ENCODE results near the gene SUN1. TPM values are rescaled to one million over a fixed set of nuclear protein-coding genes. Genes with fewer than 3 reads are reported as not detected.

Gene SUN1
- total RNA-seq, 2 experiments from 2014 or later = 104 to 108 TPM

DNA sequence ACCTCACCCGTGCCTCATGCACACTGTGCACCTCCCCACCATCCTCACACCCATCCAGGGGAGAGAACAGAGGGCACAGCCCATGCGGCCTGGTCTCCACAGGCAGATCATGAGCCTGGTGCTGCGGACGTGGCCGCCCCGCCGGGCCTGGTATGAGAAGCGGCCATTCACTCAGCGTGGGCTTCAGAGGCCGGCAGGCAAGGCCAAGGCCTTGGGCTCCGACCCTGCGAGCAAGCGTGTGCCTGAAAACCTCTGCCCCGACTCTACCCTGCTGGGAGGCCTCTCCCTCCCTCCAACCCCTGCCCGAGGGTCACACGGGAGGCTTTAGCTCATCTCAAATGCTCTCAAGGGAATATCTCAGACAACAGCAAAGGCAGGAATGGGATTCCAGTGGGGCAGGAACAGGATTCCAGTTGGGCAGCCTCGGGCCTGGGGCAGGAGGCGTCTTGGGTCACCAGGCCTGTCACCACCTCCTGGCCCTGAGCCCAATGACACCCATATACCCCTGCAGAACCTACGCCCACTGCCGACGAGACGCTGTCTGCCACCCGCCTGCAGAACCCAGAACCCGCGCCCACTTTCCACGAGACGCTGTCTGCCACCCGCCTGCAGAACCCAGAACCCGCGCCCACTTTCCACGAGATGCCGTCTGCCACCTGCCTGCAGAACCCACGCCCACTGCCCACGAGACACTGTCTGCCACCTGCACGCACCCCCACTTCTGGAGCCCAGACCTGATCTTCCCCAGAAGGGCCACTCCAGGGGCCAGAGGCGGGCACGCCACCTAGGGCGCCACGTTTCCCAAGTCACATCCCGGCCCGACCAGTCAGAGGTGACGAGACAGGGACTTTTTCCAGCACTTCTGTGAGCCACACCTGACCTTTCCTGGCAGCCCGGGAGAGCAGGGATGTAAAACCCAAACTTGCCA is 83.3 kb downstream of the SUN1 start:
- intact Hi-C loops (cut with DNase I, micrococcal nuclease) = no loop called here
- H3K4me1 ChIP-seq (ENCODE audit: insufficient read depth, low read length) = peaks cover 6% of the 10 kb centered on the region
- ATAC-seq (ENCODE audit: poor library complexity) = no peak
- TF ChIP-seq, protein P1, sequence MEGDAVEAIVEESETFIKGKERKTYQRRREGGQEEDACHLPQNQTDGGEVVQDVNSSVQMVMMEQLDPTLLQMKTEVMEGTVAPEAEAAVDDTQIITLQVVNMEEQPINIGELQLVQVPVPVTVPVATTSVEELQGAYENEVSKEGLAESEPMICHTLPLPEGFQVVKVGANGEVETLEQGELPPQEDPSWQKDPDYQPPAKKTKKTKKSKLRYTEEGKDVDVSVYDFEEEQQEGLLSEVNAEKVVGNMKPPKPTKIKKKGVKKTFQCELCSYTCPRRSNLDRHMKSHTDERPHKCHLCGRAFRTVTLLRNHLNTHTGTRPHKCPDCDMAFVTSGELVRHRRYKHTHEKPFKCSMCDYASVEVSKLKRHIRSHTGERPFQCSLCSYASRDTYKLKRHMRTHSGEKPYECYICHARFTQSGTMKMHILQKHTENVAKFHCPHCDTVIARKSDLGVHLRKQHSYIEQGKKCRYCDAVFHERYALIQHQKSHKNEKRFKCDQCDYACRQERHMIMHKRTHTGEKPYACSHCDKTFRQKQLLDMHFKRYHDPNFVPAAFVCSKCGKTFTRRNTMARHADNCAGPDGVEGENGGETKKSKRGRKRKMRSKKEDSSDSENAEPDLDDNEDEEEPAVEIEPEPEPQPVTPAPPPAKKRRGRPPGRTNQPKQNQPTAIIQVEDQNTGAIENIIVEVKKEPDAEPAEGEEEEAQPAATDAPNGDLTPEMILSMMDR (IDR thresholded peaks at IDR 0.05) = no peak
- POLR2A ChIA-PET = no interaction called here
- H3K4me3 ChIP-seq (ENCODE audit: low read length) = no peak overlapping the region
- Mint-ChIP-seq H3K4me1 (ENCODE audit: low read depth) (peaks cover under 1% of the 10 kb centered on the region), H3K4me3 (no peak overlapping the region), H3K27ac (no peak overlapping the region), H3K9me3 (no peaks in the 10 kb centered on the region), H3K36me3 (ENCODE audit: low read depth) (no peaks in the 10 kb centered on the region), H3K27me3 (no peaks in the 10 kb centered on the region)
- DNase-seq = no peak
- H3K36me3 ChIP-seq (ENCODE audit: insufficient read depth, low read length) = no peaks in the 10 kb centered on the region
- no peak overlapping the region for H3K27ac ChIP-seq (ENCODE audit: low read depth in 1 of 2, low read length in 2 of 2)
- CTCF ChIA-PET = no interaction called here
- H3K9me3 ChIP-seq (ENCODE audit: control insufficient read depth in 1 of 2, insufficient read depth in 1 of 2, low read length in 2 of 2) = no peaks in the 10 kb centered on the region
- H3K27me3 ChIP-seq (ENCODE audit: control insufficient read depth in 1 of 2, insufficient read depth in 2 of 2, low read length in 2 of 2) = no peaks in the 10 kb centered on the region

DNA sequence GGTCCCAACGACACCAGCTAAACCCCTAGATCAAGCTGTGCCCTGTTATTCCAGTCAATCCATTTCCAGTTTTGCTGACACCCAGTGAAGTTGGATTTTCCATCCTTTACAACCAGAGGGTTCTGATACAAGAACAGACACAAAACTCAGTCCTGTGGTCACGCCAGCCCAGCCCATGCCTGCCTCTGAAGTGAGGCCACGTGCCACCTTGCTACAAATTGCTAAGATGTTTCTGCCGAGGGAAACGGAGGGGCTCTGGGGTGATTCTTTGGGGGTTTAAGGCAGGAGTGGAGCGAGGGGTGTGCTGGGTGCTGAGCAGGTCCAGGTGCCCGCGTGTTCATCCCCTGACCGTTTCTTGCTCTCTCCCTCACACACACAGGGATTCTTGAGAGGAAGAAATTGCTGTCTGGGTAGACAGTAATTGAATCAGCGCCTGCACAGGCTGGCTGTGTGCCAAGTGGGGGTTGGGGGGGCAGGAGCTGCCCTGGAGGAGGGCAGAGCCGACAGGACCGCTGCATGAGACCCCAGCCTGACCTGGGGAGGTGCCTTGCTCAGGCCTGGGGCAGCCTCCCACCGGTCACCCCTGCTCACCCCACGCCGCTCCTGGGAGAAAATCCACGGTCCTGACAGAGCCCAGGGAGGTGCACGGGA is 84.1 kb downstream of the SUN1 start:
- Histone ChIP-seq H3K4me3 (ENCODE audit: low read length) (no peak overlapping the region), H3K4me1 (ENCODE audit: insufficient read depth, low read length) (peaks cover 11% of the 10 kb centered on the region), H3K36me3 (ENCODE audit: insufficient read depth, low read length) (no peaks in the 10 kb centered on the region), H3K27ac (ENCODE audit: low read depth in 1 of 2, low read length in 2 of 2) (no peak overlapping the region), H3K9me3 (ENCODE audit: control insufficient read depth in 1 of 2, insufficient read depth in 1 of 2, low read length in 2 of 2) (no peaks in the 10 kb centered on the region), H3K27me3 (ENCODE audit: control insufficient read depth in 1 of 2, insufficient read depth in 2 of 2, low read length in 2 of 2) (no peaks in the 10 kb centered on the region)
- Mint-ChIP-seq H3K27ac (no peak overlapping the region), H3K4me1 (ENCODE audit: low read depth) (peaks cover 9% of the 10 kb centered on the region), H3K27me3 (no peaks in the 10 kb centered on the region), H3K9me3 (no peaks in the 10 kb centered on the region), H3K4me3 (no peak overlapping the region), H3K36me3 (ENCODE audit: low read depth) (no peaks in the 10 kb centered on the region)
- DNase-seq (peak in 1 of 14 experiments; percentile 4), ATAC-seq (ENCODE audit: poor library complexity) (no peak)
- intact Hi-C loops (cut with DNase I, micrococcal nuclease) = no loop called here
- TF ChIP-seq, protein P1 (IDR thresholded peaks at IDR 0.05) = no peak
- ChIA-PET POLR2A (no interaction called here), CTCF (no interaction called here)

DNA sequence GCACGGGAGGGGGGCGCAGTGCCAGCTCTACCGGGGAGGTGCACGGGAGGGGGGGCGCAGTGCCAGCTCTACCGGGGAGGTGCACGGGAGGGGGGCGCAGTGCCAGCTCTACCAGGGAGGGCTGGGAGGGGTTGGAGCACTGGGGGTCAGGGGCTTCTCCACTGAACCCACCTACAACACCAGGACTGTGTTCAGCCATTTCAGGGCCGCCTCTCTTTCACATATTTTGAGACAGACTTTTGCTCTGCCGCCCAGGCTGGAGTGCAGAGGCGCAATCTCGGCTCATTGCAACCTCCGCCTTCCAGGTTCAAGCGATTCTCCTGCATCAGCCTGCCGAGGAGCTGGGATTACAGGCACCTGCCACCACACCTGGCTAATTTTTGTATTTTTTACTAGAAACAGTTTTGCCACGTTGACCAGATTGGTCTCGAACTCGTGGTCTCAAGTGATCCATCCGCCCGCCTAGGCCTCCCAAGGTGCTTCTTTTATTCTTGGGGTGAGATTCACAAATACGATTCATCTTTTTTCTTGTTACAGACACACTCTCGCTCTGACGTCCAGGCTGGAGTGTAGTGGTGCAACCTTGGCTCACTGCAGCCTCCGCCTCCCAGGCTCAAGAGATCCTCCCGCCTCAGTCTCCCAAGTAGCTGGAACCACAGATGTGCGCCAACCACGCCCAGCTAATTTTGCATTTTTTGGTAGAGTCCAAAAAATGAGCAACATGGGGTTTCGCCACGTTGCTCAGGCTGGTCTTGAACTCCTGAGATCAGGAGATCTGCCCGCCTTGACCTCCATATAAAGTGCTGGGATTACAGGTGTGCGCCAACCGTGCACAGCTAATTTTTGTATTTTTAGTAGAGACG is 85.2 kb downstream of the SUN1 start:
- Histone ChIP-seq H3K36me3 (ENCODE audit: insufficient read depth, low read length) (no peaks in the 10 kb centered on the region), H3K4me1 (ENCODE audit: insufficient read depth, low read length) (peaks cover 21% of the 10 kb centered on the region)

More for the DNA sequence above, 85.2 kb downstream of the SUN1 start:
- no peaks in the 10 kb centered on the region for H3K27me3 Mint-ChIP-seq
- CTCF ChIA-PET = interaction anchor here (0.7 kb wide), 1 partner anchor 8 kb away, joined by 3 read pairs; no protein-coding TSS in a partner anchor
- no peaks in the 10 kb centered on the region for H3K36me3 Mint-ChIP-seq (ENCODE audit: low read depth)
- TF ChIP-seq, protein P1 (IDR thresholded peaks at IDR 0.05) = no peak
- no peak overlapping the region for H3K27ac ChIP-seq (ENCODE audit: low read depth in 1 of 2, low read length in 2 of 2)
- peaks cover 12% of the 10 kb centered on the region for H3K4me1 Mint-ChIP-seq (ENCODE audit: low read depth)
- DNase-seq (no peak), ATAC-seq (ENCODE audit: poor library complexity) (no peak)
- no peaks in the 10 kb centered on the region for H3K9me3 Mint-ChIP-seq
- H3K27me3 ChIP-seq (ENCODE audit: control insufficient read depth in 1 of 2, insufficient read depth in 2 of 2, low read length in 2 of 2) = no peaks in the 10 kb centered on the region
- H3K4me3 ChIP-seq (ENCODE audit: low read length) = no peak overlapping the region
- intact Hi-C loops (cut with DNase I, micrococcal nuclease) = no loop called here
- H3K4me3 Mint-ChIP-seq = no peak overlapping the region
- POLR2A ChIA-PET = no interaction called here
- H3K9me3 ChIP-seq (ENCODE audit: control insufficient read depth in 1 of 2, insufficient read depth in 1 of 2, low read length in 2 of 2) = no peaks in the 10 kb centered on the region
- H3K27ac Mint-ChIP-seq = no peak overlapping the region
